ENCODE measurements around the gene NECAB2.

Gene NECAB2

GRCh38 chr16:83992624-83993023 lies 24.6 kb downstream of the NECAB2 start:
- DNase-seq (ENCODE audit: low read depth, low spot score) = no peak

GRCh38 chr16:83994087-83994486 lies 26.0 kb downstream of the NECAB2 start:
- DNase-seq (ENCODE audit: low read depth, low spot score) = no peak

DNA sequence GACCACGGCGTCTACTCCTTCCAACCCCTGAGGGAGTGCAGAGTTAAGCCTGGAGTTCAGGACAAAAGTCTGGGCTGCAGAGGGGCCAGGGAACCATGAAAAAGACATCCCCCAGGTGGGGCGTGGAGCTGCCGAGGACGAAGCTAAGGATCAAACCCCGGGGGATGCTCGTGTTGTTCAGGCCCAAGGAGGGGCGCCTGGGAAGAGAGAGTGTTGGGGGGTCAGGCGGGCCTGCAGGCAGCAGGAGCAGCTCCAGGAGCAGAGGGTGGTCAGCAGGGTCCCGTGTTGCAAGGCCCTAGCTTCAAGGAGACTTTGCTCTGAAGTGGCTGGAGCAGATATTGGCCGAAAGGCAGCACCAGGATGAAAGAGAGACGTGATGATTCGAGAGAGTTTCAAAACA lies 26.7 kb downstream of the NECAB2 start:
- no peak for DNase-seq (ENCODE audit: low read depth, low spot score)

DNA sequence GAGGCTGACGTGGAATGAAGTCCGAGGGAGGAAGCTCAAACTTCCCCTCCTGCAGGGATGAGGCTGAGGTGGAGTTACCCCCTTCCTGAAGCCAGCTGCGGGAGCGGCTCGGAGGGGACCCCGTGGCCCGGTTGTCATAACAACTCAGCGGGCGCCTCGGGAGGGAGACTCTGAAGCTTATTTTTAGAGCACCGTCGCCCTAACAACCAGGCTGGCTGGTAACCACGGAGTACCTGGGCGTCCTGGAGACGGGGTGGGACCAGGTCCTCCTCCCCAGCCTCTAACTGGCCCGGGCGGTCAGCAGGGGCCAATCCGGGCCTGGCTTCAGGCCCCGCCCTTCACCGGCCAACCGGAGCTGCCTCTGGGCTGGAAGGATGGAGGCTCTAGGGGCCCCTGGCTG lies 27.7 kb downstream of the NECAB2 start:
- peak; percentile 45 for DNase-seq (ENCODE audit: low read depth, low spot score)

GRCh38 chr16:83996481-83997252 lies 28.6 kb downstream of the NECAB2 start:
- no peak for DNase-seq (ENCODE audit: low read depth, low spot score)

DNA sequence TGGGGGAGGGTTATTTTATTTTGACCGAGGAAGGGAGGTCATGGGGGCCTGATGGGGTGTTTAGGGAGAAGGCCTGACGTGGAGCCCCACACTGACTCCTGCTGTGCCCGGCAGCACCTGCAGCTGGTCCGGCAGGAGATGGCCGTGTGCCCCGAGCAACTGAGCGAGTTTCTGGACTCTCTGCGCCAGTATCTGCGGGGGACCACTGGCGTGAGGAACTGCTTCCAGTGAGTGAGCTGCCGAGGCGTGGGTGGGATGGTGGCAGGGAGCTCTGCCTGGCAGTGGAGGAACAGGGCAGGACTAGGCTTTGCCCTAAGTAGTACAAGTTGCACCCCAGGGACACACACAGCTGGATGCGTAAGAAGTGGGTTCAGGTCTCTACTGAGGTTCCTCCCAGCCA lies 30.0 kb downstream of the NECAB2 start:
- no peak for DNase-seq (ENCODE audit: low read depth, low spot score)

GRCh38 chr16:84000989-84001642 lies 33.1 kb downstream of the NECAB2 start:
- no peak for DNase-seq (ENCODE audit: low read depth, low spot score)

DNA sequence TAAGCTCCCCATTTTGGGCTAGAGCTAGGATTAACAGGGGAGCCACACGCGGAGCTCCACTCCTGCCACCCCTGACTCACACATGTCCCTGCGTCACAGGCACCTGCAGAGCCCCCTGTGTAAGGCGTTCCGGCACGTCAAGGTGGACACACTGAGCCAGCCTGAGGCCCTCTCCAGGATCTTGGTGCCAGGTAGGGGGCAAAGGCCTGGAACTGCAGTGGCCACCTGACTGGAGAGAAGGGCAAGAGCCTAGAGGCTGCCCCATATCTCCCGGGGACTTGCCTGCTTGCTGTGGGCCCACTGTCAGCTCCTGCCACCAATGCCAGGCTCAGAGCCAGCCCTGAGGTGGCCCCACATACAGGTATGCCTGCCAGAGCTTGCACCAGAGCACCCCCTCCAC lies 33.7 kb downstream of the NECAB2 start:
- no peak for DNase-seq (ENCODE audit: low read depth, low spot score)

DNA sequence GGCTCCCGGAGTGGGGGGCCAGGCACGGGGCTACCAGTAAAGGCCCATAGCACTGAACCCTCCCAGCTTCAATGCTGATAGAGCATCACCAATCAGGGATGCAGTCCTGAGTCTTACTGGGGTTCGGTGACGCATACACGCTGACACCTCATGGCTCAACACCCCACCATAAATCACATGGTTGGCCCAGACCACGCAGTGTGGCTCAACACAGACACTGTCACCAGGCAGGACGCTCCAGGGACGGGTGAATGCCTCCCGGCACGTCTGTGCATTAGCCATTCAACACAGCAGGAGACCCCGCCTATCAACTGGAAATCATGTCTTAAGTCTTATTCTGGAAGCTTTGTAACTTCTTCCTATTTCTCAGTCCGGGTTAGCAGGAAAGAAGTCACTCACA lies 35.0 kb downstream of the NECAB2 start:
- no peak for DNase-seq (ENCODE audit: low read depth, low spot score)

- no peak for DNase-seq (ENCODE audit: low read depth, low spot score)
These were observed 36.4 kb downstream of the NECAB2 start for GRCh38 chr16:84004442-84004841.

DNA sequence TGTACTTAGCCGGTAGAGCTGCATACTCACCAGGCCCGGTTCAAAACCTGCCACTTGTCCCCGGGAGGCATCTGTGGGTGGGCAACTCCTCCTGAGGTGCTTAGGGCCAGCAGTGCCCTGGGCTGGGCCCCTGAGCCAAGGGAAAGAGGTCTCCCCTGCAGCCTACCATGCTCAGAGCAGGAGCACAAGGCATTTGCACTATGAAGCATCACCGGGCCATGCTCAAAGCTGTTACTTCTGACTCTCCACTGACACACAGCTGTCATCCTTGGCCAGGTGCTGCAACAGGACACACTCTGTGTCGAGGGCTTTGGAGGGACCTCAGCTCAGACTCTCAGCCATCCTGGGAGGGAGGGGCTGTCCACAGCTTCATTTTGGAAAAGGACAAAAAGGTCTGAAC lies 37.3 kb downstream of the NECAB2 start:
- no peak for DNase-seq (ENCODE audit: low read depth, low spot score)

GRCh38 chr16:84007520-84007919 lies 39.5 kb downstream of the NECAB2 start:
- no peak for DNase-seq (ENCODE audit: low read depth, low spot score)

DNA sequence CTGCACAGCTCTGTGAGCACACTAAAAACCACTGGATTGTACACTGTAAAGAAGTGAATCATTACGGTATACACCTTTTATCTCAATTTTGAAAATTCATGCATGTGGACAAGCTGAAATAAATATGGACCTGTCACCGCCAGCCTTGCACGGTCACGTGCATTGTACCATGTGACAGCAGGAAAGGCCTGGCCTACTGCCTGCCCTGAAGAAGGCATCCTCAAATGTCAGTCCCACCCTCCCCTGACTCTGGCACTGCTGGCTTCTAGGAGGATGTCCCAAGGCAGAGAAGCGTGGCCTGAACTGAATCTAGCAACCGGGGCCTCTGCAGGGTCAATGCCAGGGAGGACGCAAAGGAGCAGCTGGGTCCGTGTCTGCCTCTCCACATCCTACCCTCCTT lies 39.9 kb downstream of the NECAB2 start:
- no peak for DNase-seq (ENCODE audit: low read depth, low spot score)

GRCh38 chr16:84009282-84009681 lies 41.2 kb downstream of the NECAB2 start:
- DNase-seq (ENCODE audit: low read depth, low spot score) = no peak

DNA sequence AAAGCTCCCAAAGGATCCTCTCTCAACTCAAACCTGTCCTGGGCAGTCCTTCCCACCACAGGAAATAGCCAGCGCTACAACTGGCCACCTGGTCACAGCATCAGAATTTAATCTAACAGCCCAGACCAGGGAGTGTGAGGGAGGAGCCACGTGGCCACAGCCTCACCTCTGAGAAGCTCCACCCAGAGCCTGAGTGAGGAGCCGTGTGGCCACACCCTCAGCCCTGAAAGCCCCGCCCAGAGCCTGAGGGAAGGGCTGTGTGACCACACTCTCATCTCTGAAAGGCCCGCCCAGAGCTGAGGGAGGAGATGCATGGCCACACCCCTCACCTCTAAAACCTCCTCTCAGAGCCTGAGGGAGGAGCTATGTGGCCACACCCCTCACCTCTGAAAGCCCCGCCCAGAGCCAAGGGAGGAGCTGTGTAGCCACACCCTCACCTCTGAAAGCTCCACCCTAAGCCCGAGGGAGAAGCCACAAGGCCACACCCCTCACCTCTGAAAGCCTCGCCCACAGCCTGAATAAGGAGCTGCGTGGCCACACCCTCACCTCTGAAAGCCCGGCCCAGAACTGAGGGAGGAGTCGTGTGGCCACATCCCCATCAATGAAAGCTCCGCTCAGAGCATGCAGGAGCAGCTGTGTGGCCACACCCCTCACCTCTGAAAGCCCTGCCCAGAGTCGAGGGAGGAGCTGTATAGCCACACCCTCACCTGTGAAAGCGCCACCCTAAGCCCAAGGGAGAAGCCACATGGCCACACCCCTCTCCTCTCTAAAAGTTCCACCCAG lies 45.9 kb downstream of the NECAB2 start:
- peak; percentile 100 for DNase-seq (ENCODE audit: low read depth, low spot score)

DNA sequence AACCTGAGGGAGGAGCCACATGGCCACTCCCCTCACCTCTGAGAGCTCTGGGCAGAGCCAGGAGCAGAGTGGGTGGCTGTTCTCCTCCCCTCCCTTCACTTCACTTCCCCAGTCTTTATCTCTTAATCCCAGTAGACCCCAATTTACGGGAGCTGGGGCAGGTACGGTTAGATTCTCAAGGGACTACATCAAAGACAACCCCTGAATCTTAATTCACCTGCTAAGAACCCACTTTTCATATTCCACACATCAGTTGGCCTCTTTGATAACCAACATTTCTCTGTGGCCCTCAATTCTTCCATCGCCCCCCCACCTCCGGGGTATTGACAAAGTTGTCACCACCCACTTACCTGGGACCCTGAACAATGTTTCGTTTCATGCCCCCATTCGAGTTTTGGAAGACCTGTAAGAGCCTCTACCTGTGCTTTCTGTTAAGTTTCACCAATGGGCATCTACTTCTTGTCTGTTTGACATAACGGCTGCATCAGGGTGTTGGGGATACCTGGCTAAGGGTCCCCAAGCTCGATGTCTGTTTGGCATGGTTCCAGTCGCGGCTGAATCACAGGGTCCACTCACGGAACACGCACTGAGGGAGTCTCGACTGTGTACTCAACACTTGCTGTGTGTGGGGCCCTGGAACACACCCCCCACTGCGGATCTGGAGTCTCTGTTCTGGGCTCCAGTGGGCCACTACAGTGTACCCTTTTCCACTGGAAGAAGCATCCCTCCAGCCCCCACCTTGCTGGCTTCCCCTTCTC lies 46.7 kb downstream of the NECAB2 start:
- no peak for DNase-seq (ENCODE audit: low read depth, low spot score)

DNA sequence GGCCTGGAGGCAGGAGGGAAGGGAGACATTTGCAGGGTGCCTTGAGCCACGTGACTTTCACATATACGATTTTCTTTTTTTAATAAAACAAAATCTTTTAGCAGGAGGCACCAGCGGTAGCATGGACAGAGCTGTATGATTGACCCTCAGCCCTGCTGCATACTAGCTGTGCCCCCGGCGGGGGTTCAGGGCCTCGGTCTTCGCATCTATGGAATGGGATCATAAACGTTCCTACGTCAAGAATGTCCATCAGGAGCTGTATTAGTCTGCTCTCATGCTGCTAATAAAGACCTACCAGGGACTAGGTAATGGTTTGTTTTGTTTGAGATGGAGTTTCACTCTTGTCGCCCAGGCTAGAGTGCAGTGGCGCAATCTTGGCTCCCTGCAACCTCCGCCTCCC lies 47.4 kb downstream of the NECAB2 start:
- no peak for DNase-seq (ENCODE audit: low read depth, low spot score)

DNA sequence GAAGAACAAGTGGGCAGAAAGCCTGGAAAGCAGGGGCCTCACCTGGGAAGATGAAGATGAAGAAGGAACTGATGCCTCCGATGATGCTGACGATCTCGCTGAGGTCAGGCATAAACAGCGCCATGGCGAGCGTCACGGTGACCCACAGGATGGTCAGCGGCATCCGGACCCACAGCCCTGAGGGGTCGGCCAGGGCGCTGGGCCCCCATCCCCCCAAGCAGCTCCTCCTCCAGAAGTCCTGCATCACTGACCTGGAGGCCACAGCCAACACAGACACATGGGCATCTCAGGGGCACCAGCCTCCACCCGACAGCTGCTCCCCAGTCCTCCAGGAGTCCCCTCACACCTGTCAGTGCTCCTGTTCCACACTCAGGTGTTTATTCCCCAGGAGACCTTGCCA lies 48.4 kb downstream of the NECAB2 start:
- DNase-seq (ENCODE audit: low read depth, low spot score) = no peak

DNA sequence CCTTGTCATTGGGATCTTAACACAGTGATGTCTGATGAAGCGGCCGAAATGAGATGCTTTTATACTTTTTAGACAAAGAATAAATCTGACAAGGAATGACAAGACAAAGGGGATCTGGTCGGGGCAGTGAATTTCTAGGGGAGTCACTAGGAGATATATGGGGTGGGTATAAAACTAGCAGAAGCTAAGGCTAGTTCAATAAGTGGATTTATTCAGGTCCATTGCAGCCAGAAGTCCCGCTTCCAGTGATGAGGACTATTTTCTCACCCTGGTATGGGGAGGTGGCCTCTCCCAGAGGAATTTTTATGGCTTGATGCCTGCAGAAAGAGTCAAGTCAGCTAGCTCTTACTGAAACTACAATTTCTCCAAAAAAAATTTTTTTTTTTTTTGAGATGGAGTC lies 50.7 kb downstream of the NECAB2 start:
- DNase-seq (ENCODE audit: low read depth, low spot score) = no peak

- DNase-seq (ENCODE audit: low read depth, low spot score) = no peak
These were observed 52.3 kb downstream of the NECAB2 start for GRCh38 chr16:84020353-84020752.

DNA sequence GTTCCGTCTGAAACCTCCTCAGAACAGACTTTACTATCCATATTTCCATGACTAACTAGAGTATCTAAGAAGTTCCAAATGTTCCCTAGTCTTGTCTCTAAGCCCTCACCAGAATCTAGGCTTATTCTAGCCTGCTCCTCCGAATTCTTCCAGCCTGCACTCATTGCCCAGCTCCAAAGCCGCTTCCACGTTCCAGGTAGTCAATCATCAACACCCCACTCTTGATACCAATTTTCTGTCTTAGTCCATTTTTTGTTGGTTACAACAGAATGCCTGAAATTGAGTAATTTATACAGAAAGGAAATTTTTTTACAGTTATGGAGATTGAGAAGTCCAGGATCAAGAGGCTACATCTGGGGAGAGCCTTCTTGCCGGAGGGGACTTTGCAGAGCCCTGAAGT lies 53.4 kb downstream of the NECAB2 start:
- DNase-seq (ENCODE audit: low read depth, low spot score) = no peak

DNA sequence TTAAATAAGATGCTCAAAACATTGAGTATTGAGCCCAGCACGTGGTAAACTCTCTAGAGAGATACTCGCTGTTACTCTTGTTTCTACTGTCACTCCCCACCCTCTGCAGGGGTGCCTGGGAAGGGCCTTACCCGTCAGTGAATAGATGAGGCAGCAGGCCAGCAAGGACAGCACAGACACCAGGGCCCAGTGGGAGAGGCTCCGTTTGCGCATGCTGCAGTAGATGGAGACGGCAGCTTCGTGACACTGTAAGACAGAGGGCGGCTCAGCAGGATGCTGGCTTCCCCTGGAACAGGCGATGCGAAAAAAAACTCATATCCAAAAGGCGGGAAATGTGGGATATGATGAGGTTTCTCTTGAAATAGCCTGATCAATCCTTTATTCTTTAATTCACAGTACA lies 54.6 kb downstream of the NECAB2 start:
- no peak for DNase-seq (ENCODE audit: low read depth, low spot score)
